ENCODE measurements around the gene DNMT3A.

DNMT3A gene

DNA sequence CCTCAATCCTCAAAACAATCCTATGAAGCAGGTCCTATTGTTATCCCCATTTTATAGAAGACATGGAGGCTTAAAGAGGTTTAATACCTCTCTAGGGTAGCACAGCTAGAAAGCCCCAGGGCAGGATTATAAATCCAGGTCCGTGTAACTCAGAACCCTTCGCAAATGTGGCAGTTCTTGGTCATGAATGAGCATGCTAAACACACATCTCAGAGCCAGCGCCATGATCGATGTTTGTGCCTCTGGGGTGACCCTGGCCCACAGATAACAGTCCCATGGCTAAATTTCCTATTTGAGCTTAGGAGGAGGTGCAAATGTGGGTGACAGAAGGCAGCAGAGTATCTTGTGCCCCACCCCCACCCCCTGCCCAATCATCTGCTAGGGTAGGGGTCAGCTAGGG, 17.5 kb downstream of the DNMT3A start:
- H3K79me2 ChIP-seq (ENCODE audit: insufficient read depth, low read length), result peaks cover 5% of the 10 kb centered on the region; the same call in 1 of the 2 replicates
- H2AFZ ChIP-seq (ENCODE audit: low read length), result no peak overlapping the region
- no peaks in the 10 kb centered on the region for H4K20me1 ChIP-seq (ENCODE audit: insufficient read depth, low read length, poor library complexity, severe bottlenecking)
- H3K9me2 ChIP-seq (replicated peaks; ENCODE audit: low read depth, low read length), result no peaks in the 10 kb centered on the region
- no peak for TF ChIP-seq EZH2phosphoT487 (IDR thresholded peaks at IDR 0.05; ENCODE audit: borderline replicate concordance)
- TF ChIP-seq, protein P1, sequence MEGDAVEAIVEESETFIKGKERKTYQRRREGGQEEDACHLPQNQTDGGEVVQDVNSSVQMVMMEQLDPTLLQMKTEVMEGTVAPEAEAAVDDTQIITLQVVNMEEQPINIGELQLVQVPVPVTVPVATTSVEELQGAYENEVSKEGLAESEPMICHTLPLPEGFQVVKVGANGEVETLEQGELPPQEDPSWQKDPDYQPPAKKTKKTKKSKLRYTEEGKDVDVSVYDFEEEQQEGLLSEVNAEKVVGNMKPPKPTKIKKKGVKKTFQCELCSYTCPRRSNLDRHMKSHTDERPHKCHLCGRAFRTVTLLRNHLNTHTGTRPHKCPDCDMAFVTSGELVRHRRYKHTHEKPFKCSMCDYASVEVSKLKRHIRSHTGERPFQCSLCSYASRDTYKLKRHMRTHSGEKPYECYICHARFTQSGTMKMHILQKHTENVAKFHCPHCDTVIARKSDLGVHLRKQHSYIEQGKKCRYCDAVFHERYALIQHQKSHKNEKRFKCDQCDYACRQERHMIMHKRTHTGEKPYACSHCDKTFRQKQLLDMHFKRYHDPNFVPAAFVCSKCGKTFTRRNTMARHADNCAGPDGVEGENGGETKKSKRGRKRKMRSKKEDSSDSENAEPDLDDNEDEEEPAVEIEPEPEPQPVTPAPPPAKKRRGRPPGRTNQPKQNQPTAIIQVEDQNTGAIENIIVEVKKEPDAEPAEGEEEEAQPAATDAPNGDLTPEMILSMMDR (conservative IDR thresholded peaks at IDR 0.05; ENCODE audit: low read length), result no peak
- H3K27me3 ChIP-seq (ENCODE audit: insufficient read depth, low read length, poor library complexity, severe bottlenecking), result no peaks in the 10 kb centered on the region
- peaks cover 9% of the 10 kb centered on the region; the same call in 1 of the 2 replicates for H3K9me3 ChIP-seq (ENCODE audit: insufficient read depth, low read depth, low read length)
- H3K4me2 ChIP-seq (ENCODE audit: low read depth, low read length, poor library complexity, severe bottlenecking), result no peak overlapping the region
- H3K4me1 ChIP-seq (ENCODE audit: insufficient read depth, low read length, poor library complexity, severe bottlenecking), result no peaks in the 10 kb centered on the region
- H3F3A ChIP-seq (ENCODE audit: low read depth), result no peaks in the 10 kb centered on the region
- peaks cover 13% of the 10 kb centered on the region; the same call in 1 of the 2 replicates for H3K36me3 ChIP-seq (ENCODE audit: insufficient read depth, low read length)
- H3K9ac ChIP-seq (ENCODE audit: low read depth, low read length, poor library complexity, severe bottlenecking), result no peak overlapping the region
- no peak overlapping the region for H3K4me3 ChIP-seq (ENCODE audit: low read length, poor library complexity, severe bottlenecking)

GRCh38 chr2:25323610-25324189, 18.0 kb downstream of the DNMT3A start:
- Histone ChIP-seq H3K9ac (ENCODE audit: low read depth, low read length, poor library complexity, severe bottlenecking) (no peak overlapping the region), H4K20me1 (ENCODE audit: insufficient read depth, low read length, poor library complexity, severe bottlenecking) (no peaks in the 10 kb centered on the region), H3K36me3 (ENCODE audit: insufficient read depth, low read length) (peaks cover 13% of the 10 kb centered on the region; the same call in 1 of the 2 replicates), H3K4me1 (ENCODE audit: insufficient read depth, low read length, poor library complexity, severe bottlenecking) (no peaks in the 10 kb centered on the region), H2AFZ (ENCODE audit: low read length) (no peak overlapping the region), H3K4me3 (ENCODE audit: low read length, poor library complexity, severe bottlenecking) (no peak overlapping the region), H3F3A (ENCODE audit: low read depth) (no peaks in the 10 kb centered on the region), H3K9me3 (ENCODE audit: insufficient read depth, low read depth, low read length) (peaks cover 9% of the 10 kb centered on the region; the same call in 1 of the 2 replicates), H3K27me3 (ENCODE audit: insufficient read depth, low read length, poor library complexity, severe bottlenecking) (no peaks in the 10 kb centered on the region), H3K4me2 (ENCODE audit: low read depth, low read length, poor library complexity, severe bottlenecking) (no peak overlapping the region), H3K79me2 (ENCODE audit: insufficient read depth, low read length) (peaks cover 1% of the 10 kb centered on the region; the same call in 1 of the 2 replicates), H3K9me2 (replicated peaks; ENCODE audit: low read depth, low read length) (no peaks in the 10 kb centered on the region)
- TF ChIP-seq EZH2phosphoT487 (IDR thresholded peaks at IDR 0.05; ENCODE audit: borderline replicate concordance), result no peak
- TF ChIP-seq, protein P1 (conservative IDR thresholded peaks at IDR 0.05; ENCODE audit: low read length), result no peak

GRCh38 chr2:25323042-25323514, 18.6 kb downstream of the DNMT3A start:
- H3K9ac ChIP-seq (ENCODE audit: low read depth, low read length, poor library complexity, severe bottlenecking), result no peak overlapping the region
- H3K4me2 ChIP-seq (ENCODE audit: low read depth, low read length, poor library complexity, severe bottlenecking), result no peak overlapping the region
- no peak overlapping the region for H2AFZ ChIP-seq (ENCODE audit: low read length)
- H3F3A ChIP-seq (ENCODE audit: low read depth), result no peaks in the 10 kb centered on the region
- H3K4me3 ChIP-seq (ENCODE audit: low read length, poor library complexity, severe bottlenecking), result no peak overlapping the region
- TF ChIP-seq, protein P1 (conservative IDR thresholded peaks at IDR 0.05; ENCODE audit: low read length), result no peak
- no peak for TF ChIP-seq EZH2phosphoT487 (IDR thresholded peaks at IDR 0.05; ENCODE audit: borderline replicate concordance)
- H3K79me2 ChIP-seq (ENCODE audit: insufficient read depth, low read length), result no peaks in the 10 kb centered on the region; the same call in 1 of the 2 replicates
- H4K20me1 ChIP-seq (ENCODE audit: insufficient read depth, low read length, poor library complexity, severe bottlenecking), result no peaks in the 10 kb centered on the region
- peaks cover 13% of the 10 kb centered on the region; the same call in 1 of the 2 replicates for H3K36me3 ChIP-seq (ENCODE audit: insufficient read depth, low read length)
- peaks cover 9% of the 10 kb centered on the region; the same call in 1 of the 2 replicates for H3K9me3 ChIP-seq (ENCODE audit: insufficient read depth, low read depth, low read length)
- no peaks in the 10 kb centered on the region for H3K4me1 ChIP-seq (ENCODE audit: insufficient read depth, low read length, poor library complexity, severe bottlenecking)
- H3K9me2 ChIP-seq (replicated peaks; ENCODE audit: low read depth, low read length), result no peaks in the 10 kb centered on the region
- no peaks in the 10 kb centered on the region for H3K27me3 ChIP-seq (ENCODE audit: insufficient read depth, low read length, poor library complexity, severe bottlenecking)

All from Loucy (cell line).